ENCODE data around the gene RBM19. TPM values are rescaled to one million over a fixed set of nuclear protein-coding genes. Genes with fewer than 3 reads are reported as not detected.

RBM19 gene, protein sequence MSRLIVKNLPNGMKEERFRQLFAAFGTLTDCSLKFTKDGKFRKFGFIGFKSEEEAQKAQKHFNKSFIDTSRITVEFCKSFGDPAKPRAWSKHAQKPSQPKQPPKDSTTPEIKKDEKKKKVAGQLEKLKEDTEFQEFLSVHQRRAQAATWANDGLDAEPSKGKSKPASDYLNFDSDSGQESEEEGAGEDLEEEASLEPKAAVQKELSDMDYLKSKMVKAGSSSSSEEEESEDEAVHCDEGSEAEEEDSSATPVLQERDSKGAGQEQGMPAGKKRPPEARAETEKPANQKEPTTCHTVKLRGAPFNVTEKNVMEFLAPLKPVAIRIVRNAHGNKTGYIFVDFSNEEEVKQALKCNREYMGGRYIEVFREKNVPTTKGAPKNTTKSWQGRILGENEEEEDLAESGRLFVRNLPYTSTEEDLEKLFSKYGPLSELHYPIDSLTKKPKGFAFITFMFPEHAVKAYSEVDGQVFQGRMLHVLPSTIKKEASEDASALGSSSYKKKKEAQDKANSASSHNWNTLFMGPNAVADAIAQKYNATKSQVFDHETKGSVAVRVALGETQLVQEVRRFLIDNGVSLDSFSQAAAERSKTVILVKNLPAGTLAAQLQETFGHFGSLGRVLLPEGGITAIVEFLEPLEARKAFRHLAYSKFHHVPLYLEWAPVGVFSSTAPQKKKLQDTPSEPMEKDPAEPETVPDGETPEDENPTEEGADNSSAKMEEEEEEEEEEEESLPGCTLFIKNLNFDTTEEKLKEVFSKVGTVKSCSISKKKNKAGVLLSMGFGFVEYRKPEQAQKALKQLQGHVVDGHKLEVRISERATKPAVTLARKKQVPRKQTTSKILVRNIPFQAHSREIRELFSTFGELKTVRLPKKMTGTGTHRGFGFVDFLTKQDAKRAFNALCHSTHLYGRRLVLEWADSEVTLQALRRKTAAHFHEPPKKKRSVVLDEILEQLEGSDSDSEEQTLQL
- polyA plus RNA-seq (2011; rRNA removed) (12.7 and 15.5 TPM in 2 replicates), polyA minus RNA-seq (2011; rRNA and poly(A)+ RNA removed) (14.5 and 15.7 TPM in 2 replicates)

DNA sequence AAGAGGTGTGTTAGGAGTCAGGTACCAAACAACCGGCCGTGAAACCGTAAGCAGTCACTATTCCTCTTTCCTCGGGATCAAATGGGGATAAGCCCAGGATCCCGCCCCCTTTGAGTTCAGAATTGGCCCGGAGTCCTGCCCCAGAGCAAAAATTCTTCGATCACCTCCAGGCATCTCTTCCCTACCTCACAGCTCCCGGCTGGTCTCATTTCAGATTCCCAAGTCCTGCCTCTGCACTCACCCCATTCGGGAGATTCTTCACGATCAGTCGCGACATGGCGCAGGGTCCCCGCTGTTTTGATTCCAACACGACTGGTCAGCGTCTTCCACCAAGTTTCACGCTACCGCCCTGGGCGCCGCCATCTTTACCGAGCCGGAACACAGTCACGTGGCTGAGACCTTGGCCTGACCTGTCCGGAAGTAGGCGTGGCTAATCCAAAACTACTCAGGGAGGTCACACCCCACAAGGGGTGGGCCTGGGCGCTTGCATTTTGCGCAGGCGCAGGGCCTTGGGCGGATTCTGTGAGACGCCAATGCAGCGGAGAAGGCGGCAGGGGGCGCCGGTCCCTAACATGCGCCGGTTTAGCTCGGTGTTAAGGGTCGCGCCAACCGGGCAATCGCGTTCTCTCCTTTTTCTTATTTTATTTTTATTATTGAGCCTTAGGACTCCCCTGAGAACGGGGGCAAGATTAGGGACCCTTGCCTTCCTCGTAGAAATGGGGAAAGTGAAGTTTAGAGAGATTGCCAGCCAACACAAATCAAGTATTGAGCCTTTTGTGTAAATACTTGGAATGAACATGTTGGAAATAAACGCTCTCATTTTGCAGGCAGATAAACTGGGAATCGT lies at the start of gene RBM19:
RBM19 (minus strand) TSS at position 375 of the 847 bp plus-strand sequence; CDS start at position 277, 98 bp downstream.
- ChIA-PET CTCF (interaction anchor here (0.5 to 2.5 kb wide), 21 partner anchors 9 to 1981 kb away, joined by 3 to 19 read pairs (median 4); partner anchors contain the start of gene TBX5), POLR2A (interaction anchor here (0.6 kb wide), 1 partner anchor 743 kb away, joined by 3 read pairs; no protein-coding TSS in a partner anchor)
- Histone ChIP-seq H3K36me3 (ENCODE audit: control insufficient read depth, insufficient read depth, low read length) (peaks cover 5% of the 10 kb centered on the region), H3K4me3 (ENCODE audit: low read depth, low read length) (peak within 1 kb of the TSS; percentile 66), H3K27me3 (ENCODE audit: control insufficient read depth, insufficient read depth, low read length) (peaks cover 5% of the 10 kb centered on the region)
- TF ChIP-seq, protein P1, sequence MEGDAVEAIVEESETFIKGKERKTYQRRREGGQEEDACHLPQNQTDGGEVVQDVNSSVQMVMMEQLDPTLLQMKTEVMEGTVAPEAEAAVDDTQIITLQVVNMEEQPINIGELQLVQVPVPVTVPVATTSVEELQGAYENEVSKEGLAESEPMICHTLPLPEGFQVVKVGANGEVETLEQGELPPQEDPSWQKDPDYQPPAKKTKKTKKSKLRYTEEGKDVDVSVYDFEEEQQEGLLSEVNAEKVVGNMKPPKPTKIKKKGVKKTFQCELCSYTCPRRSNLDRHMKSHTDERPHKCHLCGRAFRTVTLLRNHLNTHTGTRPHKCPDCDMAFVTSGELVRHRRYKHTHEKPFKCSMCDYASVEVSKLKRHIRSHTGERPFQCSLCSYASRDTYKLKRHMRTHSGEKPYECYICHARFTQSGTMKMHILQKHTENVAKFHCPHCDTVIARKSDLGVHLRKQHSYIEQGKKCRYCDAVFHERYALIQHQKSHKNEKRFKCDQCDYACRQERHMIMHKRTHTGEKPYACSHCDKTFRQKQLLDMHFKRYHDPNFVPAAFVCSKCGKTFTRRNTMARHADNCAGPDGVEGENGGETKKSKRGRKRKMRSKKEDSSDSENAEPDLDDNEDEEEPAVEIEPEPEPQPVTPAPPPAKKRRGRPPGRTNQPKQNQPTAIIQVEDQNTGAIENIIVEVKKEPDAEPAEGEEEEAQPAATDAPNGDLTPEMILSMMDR (IDR thresholded peaks at IDR 0.05; ENCODE audit: insufficient read depth, low read depth, low read length): peak; percentile 99
- DNase-seq (ENCODE audit: low read depth): peak; percentile 78

DNA sequence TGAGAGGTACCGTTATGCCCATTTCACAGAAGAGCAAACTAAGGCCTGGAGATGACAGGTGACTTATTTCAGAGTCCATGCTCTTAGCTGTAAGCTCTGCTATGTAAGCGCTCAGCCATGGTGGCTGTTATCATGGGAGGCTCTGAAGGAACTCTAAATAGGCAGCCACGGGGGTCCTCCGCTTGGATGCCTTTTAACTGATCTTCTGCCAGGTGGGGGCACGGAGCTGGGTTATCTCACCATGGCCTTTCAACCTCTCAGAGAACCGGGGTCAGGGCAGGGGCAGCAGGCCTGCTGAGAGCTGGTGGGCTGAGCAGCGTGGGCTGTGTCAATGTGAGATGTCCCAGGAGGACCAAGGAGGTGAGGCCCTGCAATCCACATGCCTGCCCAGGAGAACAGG lies 49.7 kb upstream of the RBM19 start:
- no peak for DNase-seq (ENCODE audit: low read depth)
- Histone ChIP-seq H3K27me3 (ENCODE audit: control insufficient read depth, insufficient read depth, low read length) (peaks cover 4% of the 10 kb centered on the region; the same call in 1 of the 2 replicates), H3K36me3 (ENCODE audit: control insufficient read depth, insufficient read depth, low read length) (no peaks in the 10 kb centered on the region), H3K4me3 (ENCODE audit: low read depth, low read length) (no peak overlapping the region)
- TF ChIP-seq, protein P1 (IDR thresholded peaks at IDR 0.05; ENCODE audit: insufficient read depth, low read depth, low read length): no peak
- ChIA-PET POLR2A (interaction anchor here (0.7 kb wide), 1 partner anchor 45 kb away, joined by 3 read pairs; no protein-coding TSS in a partner anchor), CTCF (interaction anchor here (0.9 kb wide), 1 partner anchor 33 kb away, joined by 3 read pairs; no protein-coding TSS in a partner anchor)

DNA sequence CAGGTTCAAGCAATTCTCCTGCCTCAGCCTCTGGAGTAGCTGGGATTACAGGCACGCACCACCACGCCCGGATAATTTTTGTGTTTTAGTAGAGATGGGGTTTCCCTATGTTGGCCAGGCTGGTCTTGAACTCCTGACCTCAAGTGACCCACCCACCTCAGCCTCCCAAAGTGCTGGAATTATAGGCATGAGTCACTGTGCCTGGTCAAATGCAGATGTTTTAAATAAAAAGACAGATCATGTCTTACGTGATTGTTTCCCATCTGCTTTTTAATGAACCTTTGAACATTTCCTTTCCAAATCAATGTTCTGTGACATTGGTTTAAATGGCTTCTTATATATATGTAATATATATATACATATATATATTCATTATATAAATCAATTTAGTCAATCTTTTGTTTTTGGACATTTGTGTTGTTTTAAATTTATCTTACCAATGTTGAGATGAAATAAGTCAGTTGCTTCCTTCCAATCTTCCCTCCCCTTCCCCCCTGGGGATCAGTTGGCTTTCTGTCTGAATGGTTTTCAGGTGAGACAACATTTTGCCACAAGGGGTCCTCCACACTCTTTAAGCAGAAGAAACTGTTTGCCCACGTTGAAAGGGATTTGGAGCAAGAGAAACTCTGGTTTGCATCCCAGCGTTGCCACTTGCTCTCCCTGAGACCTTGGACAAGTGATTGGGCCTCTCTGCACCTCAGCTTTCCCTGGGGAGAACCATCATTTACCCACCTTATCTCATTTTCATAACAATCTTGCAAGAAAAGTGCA lies 47.6 kb upstream of the RBM19 start:
- ChIA-PET CTCF (interaction anchor here (0.7 to 1.7 kb wide), 5 partner anchors 18 to 495 kb away, joined by 3 to 4 read pairs (median 3); no protein-coding TSS in a partner anchor), POLR2A (no interaction called here)

More for the DNA sequence above, 47.6 kb upstream of the RBM19 start:
- Histone ChIP-seq H3K36me3 (ENCODE audit: control insufficient read depth, insufficient read depth, low read length) (no peaks in the 10 kb centered on the region), H3K4me3 (ENCODE audit: low read depth, low read length) (no peak overlapping the region), H3K27me3 (ENCODE audit: control insufficient read depth, insufficient read depth, low read length) (no peaks in the 10 kb centered on the region; the same call in none of the 2 replicates)
- TF ChIP-seq, protein P1 (IDR thresholded peaks at IDR 0.05; ENCODE audit: insufficient read depth, low read depth, low read length): peak; percentile 40
- peak; percentile 39 for DNase-seq (ENCODE audit: low read depth)
